Fibroblast of villous mesenchyme (primary cell): ENCODE results near the gene IPO13. TPM values are rescaled to one million over a fixed set of nuclear protein-coding genes. Genes with fewer than 3 reads are reported as not detected.

Experiments
- DNase-seq: peaks from one replicate; pipeline ENCODE4 v3.0.0-alpha.2; 2010; ENCODE audit warnings: low read depth
- H3K4me3 ChIP-seq: 2 replicates; pipeline ENCODE4 v1.5.1; 2011; ENCODE audit warnings: low read depth, mild to moderate bottlenecking, low read length
- CTCF ChIP-seq: IDR thresholded peaks from 2 replicates; pipeline ENCODE4 v1.5.1; 2012; ENCODE audit warnings: low read depth, mild to moderate bottlenecking, low read length; ENCODE audit not compliant: insufficient read depth
- total RNA-seq: library from RNA; depleted of rRNA; stranded (reverse); fragments of >200 nt; gene quantifications from 2 replicates; pipeline ENCODE4 v1.2.3, GENCODE V29; 2012

The IPO13 gene
- total RNA-seq = 18.7 and 20.7 TPM in 2 replicates

- DNase-seq = peak; percentile 96
- peak; percentile 56 for TF ChIP-seq CTCF
- peak within 1 kb of the TSS; percentile 82 for H3K4me3 ChIP-seq
These were observed at the start of gene IPO13 for GRCh38 chr1:43946236-43947060. Gene IPO13, plus strand, starts transcription at chr1:43946950. Its CDS starts 651 bp downstream, at chr1:43947601.

DNA sequence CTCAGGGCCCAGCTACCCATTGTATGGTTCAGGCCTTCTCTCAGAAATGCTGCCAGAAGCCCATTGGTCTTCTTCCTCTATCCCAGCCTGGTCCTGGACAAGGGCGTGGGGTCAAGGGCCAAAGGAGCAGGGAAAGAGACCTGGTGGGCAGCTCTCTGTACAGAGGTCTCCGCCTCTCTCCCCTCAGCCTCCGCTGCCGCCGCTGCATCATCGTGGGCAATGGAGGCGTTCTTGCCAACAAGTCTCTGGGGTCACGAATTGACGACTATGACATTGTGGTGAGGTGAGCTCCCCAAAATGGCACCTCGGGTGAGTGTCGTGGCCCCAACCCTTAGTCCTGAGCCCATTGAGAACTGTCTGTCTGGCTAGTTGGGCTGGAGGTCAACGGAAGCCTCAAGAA, 47.8 kb upstream of the IPO13 start:
- TF ChIP-seq CTCF = no peak
- no peak for DNase-seq
- H3K4me3 ChIP-seq = no peak overlapping the region

GRCh38 chr1:43900386-43900785, 46.4 kb upstream of the IPO13 start:
- no peak for TF ChIP-seq CTCF
- no peak for DNase-seq
- no peak overlapping the region for H3K4me3 ChIP-seq

- DNase-seq = no peak
- TF ChIP-seq CTCF = no peak
- no peak overlapping the region for H3K4me3 ChIP-seq
These were observed 45.4 kb upstream of the IPO13 start for GRCh38 chr1:43901196-43901961.

DNA sequence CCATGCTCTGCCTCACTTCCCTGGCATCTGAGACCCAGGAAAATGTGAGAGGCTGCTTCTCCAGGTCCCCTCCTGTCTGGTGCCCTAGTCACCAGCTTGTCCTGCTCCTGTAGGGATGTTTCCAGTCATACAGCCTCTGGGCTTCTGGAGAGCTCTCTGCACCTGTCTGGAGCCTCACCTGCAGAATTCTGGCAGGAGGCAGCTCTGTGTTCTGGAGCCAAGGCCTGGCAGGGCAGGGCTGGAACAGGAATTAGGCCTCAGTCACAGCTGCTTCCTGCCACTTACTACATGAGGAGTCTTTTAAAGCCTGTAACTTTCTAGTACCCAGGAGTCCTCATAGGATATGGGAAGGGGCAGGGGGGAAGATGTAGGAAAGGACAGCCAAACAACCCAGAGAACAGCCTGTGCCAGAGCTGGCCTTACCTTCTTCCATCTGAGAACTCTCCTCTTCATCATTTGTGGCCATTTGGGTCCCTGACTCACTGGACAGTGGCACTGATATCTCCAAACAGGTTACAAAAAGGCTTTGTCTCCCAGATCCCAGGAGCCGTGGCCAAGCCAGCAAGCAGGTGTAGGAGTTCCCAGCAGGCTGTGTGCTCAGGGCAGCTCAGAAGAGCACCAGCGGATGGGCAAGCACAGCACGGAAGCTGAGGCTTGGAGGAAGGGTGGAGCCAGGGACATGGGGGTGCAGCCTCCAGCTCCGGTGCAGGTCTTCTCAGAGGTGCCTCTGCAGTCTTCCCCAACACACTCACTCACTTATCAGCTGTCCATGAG, 44.5 kb upstream of the IPO13 start:
- TF ChIP-seq CTCF = no peak
- H3K4me3 ChIP-seq = no peak overlapping the region
- no peak for DNase-seq

GRCh38 chr1:43904660-43905551, 41.8 kb upstream of the IPO13 start:
- H3K4me3 ChIP-seq = no peak overlapping the region
- TF ChIP-seq CTCF = no peak
- no peak for DNase-seq
